GM03348 (cell line): ENCODE measurements around the gene KIR3DL2.
"Not testable (repeated sequence)": the region's sequence is repeated elsewhere in the genome, so short reads cannot be mapped to it uniquely, and the experiment has no call there.

Source experiments
- DNase-seq: peaks from one replicate; pipeline ENCODE4 v3.0.0; 2012; ENCODE audit warnings: low spot score

The KIR3DL2 gene

GRCh38 chr19:54871696-54872095, 21.5 kb downstream of the KIR3DL2 start:
- no peak for DNase-seq

- DNase-seq, result no peak
These were observed 23.7 kb downstream of the KIR3DL2 start, which contains the start of gene FCAR for GRCh38 chr19:54873990-54874389. Gene FCAR, plus strand, starts transcription at chr19:54874235. Its CDS starts 55 bp downstream, at chr19:54874290.

- DNase-seq, result no peak
These were observed 25.3 kb downstream of the KIR3DL2 start for GRCh38 chr19:54875506-54875905.

GRCh38 chr19:54877471-54877870, 27.2 kb downstream of the KIR3DL2 start:
- DNase-seq, result no peak

- DNase-seq, result no peak
These were observed 31.6 kb downstream of the KIR3DL2 start for GRCh38 chr19:54881884-54882283.

GRCh38 chr19:54882758-54883157, 32.5 kb downstream of the KIR3DL2 start:
- no peak for DNase-seq

GRCh38 chr19:54883228-54883627, 33.0 kb downstream of the KIR3DL2 start:
- no peak for DNase-seq

- no peak for DNase-seq
These were observed 38.0 kb downstream of the KIR3DL2 start for GRCh38 chr19:54888239-54888638.

- DNase-seq, result no peak
These were observed 39.3 kb downstream of the KIR3DL2 start for GRCh38 chr19:54889566-54889965.

GRCh38 chr19:54893406-54893805, 43.2 kb downstream of the KIR3DL2 start:
- DNase-seq, result no peak

GRCh38 chr19:54894106-54894505, 43.9 kb downstream of the KIR3DL2 start:
- DNase-seq, result not testable (repeated sequence)

GRCh38 chr19:54896036-54896435, 45.8 kb downstream of the KIR3DL2 start:
- DNase-seq, result no peak

- not testable (repeated sequence) for DNase-seq
These were observed 48.4 kb downstream of the KIR3DL2 start for GRCh38 chr19:54898685-54899084.

GRCh38 chr19:54899646-54900045, 49.4 kb downstream of the KIR3DL2 start:
- not testable (repeated sequence) for DNase-seq

GRCh38 chr19:54901153-54901552, 50.9 kb downstream of the KIR3DL2 start:
- not testable (repeated sequence) for DNase-seq

GRCh38 chr19:54902061-54902460, 51.8 kb downstream of the KIR3DL2 start:
- DNase-seq, result no peak

GRCh38 chr19:54903303-54903702, 53.1 kb downstream of the KIR3DL2 start:
- no peak for DNase-seq

GRCh38 chr19:54904261-54904660, 54.0 kb downstream of the KIR3DL2 start:
- not testable (repeated sequence) for DNase-seq

GRCh38 chr19:54905421-54905802, 55.2 kb downstream of the KIR3DL2 start:
- no peak for DNase-seq

- DNase-seq, result no peak
These were observed 55.7 kb downstream of the KIR3DL2 start, which contains the start of gene NCR1 for GRCh38 chr19:54905803-54906511. Gene NCR1, plus strand, starts transcription at chr19:54906148. Its CDS starts 40 bp downstream, at chr19:54906188.

GRCh38 chr19:54906819-54907218, 56.6 kb downstream of the KIR3DL2 start:
- no peak for DNase-seq

- DNase-seq, result not testable (repeated sequence)
These were observed 57.7 kb downstream of the KIR3DL2 start for GRCh38 chr19:54907899-54908298.
